NCI-H1436 (cell line): ENCODE data around the gene KMT5C.

ENCODE experiments used
- DNase-seq: peaks from one replicate; lab custom pipeline; 2025; lab: John Stamatoyannopoulos, UW

The KMT5C gene

GRCh38 chr19:55368701-55369563 is 29.3 kb downstream of the KMT5C start:
- no peak for DNase-seq

- DNase-seq = peak; percentile 30
Measured at GRCh38 chr19:55369653-55370304, 30.1 kb downstream of the KMT5C start.

- no peak for DNase-seq
Measured at GRCh38 chr19:55370305-55370988, 30.8 kb downstream of the KMT5C start, which contains the start of gene IL11. Gene IL11 (minus strand): TSS chr19:55370463. CDS start chr19:55370310, 153 bp downstream.

- DNase-seq = no peak
Measured at GRCh38 chr19:55372316-55373081, 32.8 kb downstream of the KMT5C start.

- no peak for DNase-seq
Measured at GRCh38 chr19:55373306-55373992, 33.8 kb downstream of the KMT5C start.

GRCh38 chr19:55373993-55374757 is 34.5 kb downstream of the KMT5C start:
- no peak for DNase-seq

- no peak for DNase-seq
Measured at GRCh38 chr19:55376241-55376933, 36.7 kb downstream of the KMT5C start, which contains the start of gene TMEM190. Gene TMEM190 (plus strand): TSS chr19:55376826. CDS start chr19:55376854, 28 bp downstream.

GRCh38 chr19:55377356-55378131 is 37.9 kb downstream of the KMT5C start:
- DNase-seq = no peak

GRCh38 chr19:55379174-55379573 is 39.5 kb downstream of the KMT5C start:
- DNase-seq = no peak

GRCh38 chr19:55382013-55382412 is 42.3 kb downstream of the KMT5C start:
- no peak for DNase-seq

GRCh38 chr19:55382522-55383054 is 42.9 kb downstream of the KMT5C start:
- DNase-seq = no peak

- DNase-seq = peak; percentile 75
Measured at GRCh38 chr19:55383279-55384130, 43.8 kb downstream of the KMT5C start.

GRCh38 chr19:55384131-55384919 is 44.6 kb downstream of the KMT5C start, which contains the start of gene TMEM238:
Gene TMEM238 (minus strand): TSS chr19:55384292. CDS start chr19:55384259, 33 bp downstream.
- DNase-seq = peak; percentile 23

GRCh38 chr19:55384920-55385723 is 45.4 kb downstream of the KMT5C start:
- DNase-seq = peak; percentile 98

GRCh38 chr19:55385724-55386492 is 46.2 kb downstream of the KMT5C start, which contains the start of gene RPL28:
Gene RPL28 (plus strand): TSS chr19:55385932. CDS start chr19:55386358, 426 bp downstream.
- DNase-seq = peak; percentile 100
